Mesenchymal stem cell (in vitro differentiated cells and primary cell): Measurements from ENCODE around the gene SNAI3.

ENCODE experiments used
- DNase-seq: peaks from one replicate; pipeline ENCODE4 v3.0.0-alpha.2; 2013
- H2AFZ ChIP-seq: one replicate; pipeline ENCODE4 v1.6.1; 2013; ENCODE audit warnings: low read depth, mild to moderate bottlenecking, control low read depth, inconsistent platforms, low read length, moderate library complexity
- H2AK5ac ChIP-seq: 2 replicates; pipeline ENCODE4 v1.6.1; 2013; ENCODE audit warnings: low read length, moderate library complexity, mild to moderate bottlenecking, inconsistent platforms; ENCODE audit not compliant: severe bottlenecking
- H2BK120ac ChIP-seq: one replicate; pipeline ENCODE4 v1.6.1; 2013; ENCODE audit warnings: low read depth, mild to moderate bottlenecking, inconsistent platforms, low read length, moderate library complexity
- H2BK12ac ChIP-seq, 2 experiments: one replicate each; pipeline ENCODE4 v1.6.1; 2013; ENCODE audit warnings: inconsistent platforms in 2 of 2, low read length in 2 of 2, mild to moderate bottlenecking in 2 of 2, moderate library complexity in 2 of 2, control low read depth in 1 of 2
- H2BK15ac ChIP-seq: one replicate; pipeline ENCODE4 v1.6.1; 2013; ENCODE audit warnings: mild to moderate bottlenecking, low read depth, inconsistent platforms; ENCODE audit not compliant: poor library complexity, severe bottlenecking
- H2BK5ac ChIP-seq: 2 replicates; pipeline ENCODE4 v1.6.1; 2013; ENCODE audit warnings: low read depth, mild to moderate bottlenecking, low read length, control low read depth, inconsistent platforms; ENCODE audit not compliant: poor library complexity, severe bottlenecking
- H3K14ac ChIP-seq, 2 experiments: one replicate each; pipeline ENCODE4 v1.6.1; 2013; ENCODE audit warnings: inconsistent platforms in 2 of 2, low read length in 2 of 2, control low read depth in 1 of 2, mild to moderate bottlenecking in 1 of 2, moderate library complexity in 1 of 2
- H3K18ac ChIP-seq, 2 experiments: one replicate each; pipeline ENCODE4 v1.6.1; 2013; ENCODE audit warnings: inconsistent platforms in 2 of 2, low read length in 2 of 2, control low read depth in 1 of 2, low read depth in 1 of 2, mild to moderate bottlenecking in 1 of 2
- H3K23ac ChIP-seq, 2 experiments: one replicate each; pipeline ENCODE4 v1.6.1; 2013; ENCODE audit warnings: inconsistent platforms in 2 of 2, low read length in 2 of 2, mild to moderate bottlenecking in 2 of 2, moderate library complexity in 2 of 2, control low read depth in 1 of 2
- H3K27ac ChIP-seq: 2 replicates; pipeline ENCODE4 v1.5.1; 2013; ENCODE audit warnings: mild to moderate bottlenecking, moderate library complexity, low read length, control low read depth, inconsistent platforms; ENCODE audit not compliant: poor library complexity, severe bottlenecking
- H3K27me3 ChIP-seq, 2 experiments: 2 replicates each; pipeline versions ENCODE4 v1.6.1 to v1.7.0; 2013; ENCODE audit warnings: low read length in 2 of 2, mild to moderate bottlenecking in 2 of 2, moderate library complexity in 2 of 2, control low read depth in 1 of 2, inconsistent platforms in 1 of 2; ENCODE audit not compliant: control insufficient read depth in 1 of 2, insufficient read depth in 1 of 2
- H3K36me3 ChIP-seq, 2 experiments: 2 replicates each; pipeline versions ENCODE4 v1.6.1 to v1.7.0; 2013; ENCODE audit warnings: low read length in 2 of 2, control low read depth in 1 of 2, inconsistent platforms in 1 of 2, low read depth in 1 of 2, mild to moderate bottlenecking in 1 of 2; ENCODE audit not compliant: insufficient read depth in 2 of 2, control insufficient read depth in 1 of 2
- H3K4ac ChIP-seq, 2 experiments: one replicate each; pipeline ENCODE4 v1.6.1; 2013; ENCODE audit warnings: inconsistent platforms in 2 of 2, low read length in 2 of 2, mild to moderate bottlenecking in 2 of 2, moderate library complexity in 2 of 2, control low read depth in 1 of 2, low read depth in 1 of 2
- H3K4me1 ChIP-seq: 2 replicates; pipeline ENCODE4 v1.6.1; 2013; ENCODE audit warnings: low read depth, low read length, control low read depth; ENCODE audit not compliant: control insufficient read depth, insufficient read depth
- H3K4me2 ChIP-seq: 2 replicates; pipeline ENCODE4 v1.6.1; 2013; ENCODE audit warnings: low read length, mild to moderate bottlenecking, inconsistent platforms; ENCODE audit not compliant: poor library complexity, severe bottlenecking
- H3K4me3 ChIP-seq, 2 experiments: 2 replicates each; pipeline versions ENCODE4 v1.5.1 to v1.7.0; 2013; ENCODE audit warnings: low read length in 2 of 2, mild to moderate bottlenecking in 2 of 2, control low read depth in 1 of 2, low read depth in 1 of 2; ENCODE audit not compliant: insufficient read depth in 1 of 2
- H3K79me1 ChIP-seq: replicated peaks from 2 replicates; pipeline ENCODE4 v1.6.1; 2013; ENCODE audit warnings: mild to moderate bottlenecking, control low read depth, low read length, inconsistent platforms; ENCODE audit not compliant: poor library complexity, severe bottlenecking
- H3K9ac ChIP-seq: 2 replicates; pipeline ENCODE4 v1.7.0; 2013; ENCODE audit warnings: mild to moderate bottlenecking, low read length, moderate library complexity
- H3K9me3 ChIP-seq: 2 replicates; pipeline ENCODE4 v1.7.0; 2013; ENCODE audit warnings: mild to moderate bottlenecking, low read length; ENCODE audit not compliant: control insufficient read depth
- H4K8ac ChIP-seq: one replicate; pipeline ENCODE4 v1.6.1; 2013; ENCODE audit warnings: inconsistent platforms, mild to moderate bottlenecking, low read length, moderate library complexity
- H4K91ac ChIP-seq: one replicate; pipeline ENCODE4 v1.6.1; 2013; ENCODE audit warnings: mild to moderate bottlenecking, low read length, inconsistent platforms
- WGBS: methylation state at CpG from one replicate; pipeline ENCODE4 v1.1.7; 2013; ENCODE audit warnings: mixed read lengths; 5-methylcytosine and 5-hydroxymethylcytosine counted together

Gene SNAI3

GRCh38 chr16:88697116-88697830 is 11.0 kb upstream of the SNAI3 start:
- H2BK5ac ChIP-seq, result no peak overlapping the region
- no peak for DNase-seq
- H3K14ac ChIP-seq, result no peak overlapping the region
- no peak overlapping the region for H3K4ac ChIP-seq
- H3K9ac ChIP-seq, result no peak overlapping the region
- no peak overlapping the region for H4K91ac ChIP-seq
- H3K9me3 ChIP-seq, result no peaks in the 10 kb centered on the region
- H4K8ac ChIP-seq, result no peak overlapping the region
- no peak overlapping the region for H2BK15ac ChIP-seq
- 92% methylated on average over 44 of the region's 47 CpGs for WGBS
- no peak overlapping the region for H3K4me2 ChIP-seq
- H3K18ac ChIP-seq, result no peak overlapping the region
- H3K4me1 ChIP-seq, result peaks cover 17% of the 10 kb centered on the region
- H2AK5ac ChIP-seq, result no peak overlapping the region
- no peak overlapping the region for H3K4me3 ChIP-seq
- H3K27ac ChIP-seq, result no peak overlapping the region
- no peak overlapping the region for H3K23ac ChIP-seq
- H2BK12ac ChIP-seq, result no peak overlapping the region
- H2AFZ ChIP-seq, result no peak overlapping the region
- H3K27me3 ChIP-seq, result peaks cover 0 to 13% of the 10 kb centered on the region in 2 experiments
- no peak overlapping the region for H2BK120ac ChIP-seq
- H3K36me3 ChIP-seq, result peaks cover 24 to 54% of the 10 kb centered on the region in 2 experiments
- H3K79me1 ChIP-seq, result peaks cover 11% of the 10 kb centered on the region

- Histone ChIP-seq H3K4me2 (no peak overlapping the region), H3K23ac (no peak overlapping the region), H2AFZ (no peak overlapping the region), H4K8ac (no peak overlapping the region), H3K27ac (no peak overlapping the region), H2BK5ac (no peak overlapping the region), H3K27me3 (peaks cover 0 to 16% of the 10 kb centered on the region in 2 experiments), H3K4me3 (no peak overlapping the region), H3K9me3 (no peaks in the 10 kb centered on the region), H3K79me1 (peaks cover 5% of the 10 kb centered on the region), H3K36me3 (peaks cover 24 to 50% of the 10 kb centered on the region in 2 experiments), H4K91ac (no peak overlapping the region), H3K14ac (no peak overlapping the region), H2BK15ac (no peak overlapping the region), H3K18ac (no peak overlapping the region), H3K4me1 (peaks cover 13% of the 10 kb centered on the region), H2AK5ac (no peak overlapping the region), H2BK120ac (no peak overlapping the region), H2BK12ac (no peak overlapping the region), H3K9ac (no peak overlapping the region), H3K4ac (no peak overlapping the region)
- no peak for DNase-seq
- 94% methylated on average over 11 of the region's 14 CpGs for WGBS
Observed at GRCh38 chr16:88696441-88696840, 10.1 kb upstream of the SNAI3 start.

DNA sequence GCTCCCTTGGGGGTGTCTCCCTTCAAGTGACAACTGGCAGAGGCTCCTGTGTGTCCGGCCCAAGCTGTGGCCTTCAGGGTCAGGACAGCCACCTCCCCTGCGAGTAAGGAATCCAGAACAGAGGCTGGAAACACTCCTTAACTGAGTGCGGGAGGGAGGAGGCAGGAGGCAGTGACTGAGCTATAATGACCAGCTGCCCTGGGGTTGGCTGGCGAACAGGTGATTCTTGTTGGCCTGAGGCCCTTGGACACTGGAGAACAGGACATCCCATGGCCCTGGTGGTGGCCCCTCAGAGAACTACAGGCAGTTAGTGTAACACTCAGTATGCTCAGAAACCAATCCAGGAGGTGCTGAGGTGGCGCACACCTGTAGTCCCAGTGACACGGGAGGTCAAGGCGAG is 9.4 kb upstream of the SNAI3 start:
- Histone ChIP-seq H4K91ac (no peak overlapping the region), H2AFZ (no peak overlapping the region), H3K79me1 (peaks cover 2% of the 10 kb centered on the region), H3K18ac (no peak overlapping the region), H3K9ac (no peak overlapping the region), H3K4me3 (no peak overlapping the region), H4K8ac (no peak overlapping the region), H3K36me3 (peaks cover 24 to 52% of the 10 kb centered on the region in 2 experiments), H2BK15ac (no peak overlapping the region), H2AK5ac (no peak overlapping the region), H3K4me2 (no peak overlapping the region), H3K27ac (no peak overlapping the region), H3K4me1 (peaks cover 8% of the 10 kb centered on the region), H3K14ac (no peak overlapping the region), H2BK12ac (no peak overlapping the region), H2BK5ac (no peak overlapping the region), H3K9me3 (no peaks in the 10 kb centered on the region), H3K27me3 (peaks cover 4 to 22% of the 10 kb centered on the region in 2 experiments), H3K23ac (no peak overlapping the region), H3K4ac (peak overlapping the region in 1 of 2 experiments; percentile 0), H2BK120ac (no peak overlapping the region)
- DNase-seq, result no peak
- WGBS, result 96% methylated on average over 7 of the region's 7 CpGs

- no peak overlapping the region for H3K23ac ChIP-seq
- no peak overlapping the region for H2AFZ ChIP-seq
- no peaks in the 10 kb centered on the region for H3K79me1 ChIP-seq
- H3K9ac ChIP-seq, result no peak overlapping the region
- H3K9me3 ChIP-seq, result no peaks in the 10 kb centered on the region
- H4K91ac ChIP-seq, result no peak overlapping the region
- WGBS, result 87% methylated on average over 15 of the region's 15 CpGs
- H3K36me3 ChIP-seq, result peaks cover 24 to 47% of the 10 kb centered on the region in 2 experiments
- H2BK120ac ChIP-seq, result no peak overlapping the region
- no peak overlapping the region for H2BK15ac ChIP-seq
- no peak overlapping the region for H3K14ac ChIP-seq
- H3K4ac ChIP-seq, result no peak overlapping the region
- no peak overlapping the region for H2BK5ac ChIP-seq
- DNase-seq, result no peak
- no peak overlapping the region for H4K8ac ChIP-seq
- H3K18ac ChIP-seq, result no peak overlapping the region
- no peak overlapping the region for H2BK12ac ChIP-seq
- no peak overlapping the region for H3K27ac ChIP-seq
- H3K4me2 ChIP-seq, result no peak overlapping the region
- H3K4me3 ChIP-seq, result no peak overlapping the region
- peaks cover 9 to 27% of the 10 kb centered on the region in 2 experiments for H3K27me3 ChIP-seq
- H2AK5ac ChIP-seq, result no peak overlapping the region
- peaks cover 4% of the 10 kb centered on the region for H3K4me1 ChIP-seq
Observed at GRCh38 chr16:88695218-88695617, 8.9 kb upstream of the SNAI3 start.
